D721Med (cell line): ENCODE measurements around the gene COA1.

ENCODE experiments used
- DNase-seq: peaks from one replicate; pipeline ENCODE4 v3.0.0; 2011; ENCODE audit warnings: low spot score; ENCODE audit not compliant: insufficient read length
- FAIRE-seq: peaks from 2 replicates; lab custom pipeline; 2011; peaks lifted over from hg19 to GRCh38; lab: Jason Lieb, UNC
- CTCF ChIP-seq: IDR thresholded peaks from 2 replicates; pipeline ENCODE4 v1.5.1; 2012; ENCODE audit warnings: mild to moderate bottlenecking, control low read depth; ENCODE audit not compliant: insufficient read depth; ENCODE audit errors: missing control alignments

COA1 gene

DNA sequence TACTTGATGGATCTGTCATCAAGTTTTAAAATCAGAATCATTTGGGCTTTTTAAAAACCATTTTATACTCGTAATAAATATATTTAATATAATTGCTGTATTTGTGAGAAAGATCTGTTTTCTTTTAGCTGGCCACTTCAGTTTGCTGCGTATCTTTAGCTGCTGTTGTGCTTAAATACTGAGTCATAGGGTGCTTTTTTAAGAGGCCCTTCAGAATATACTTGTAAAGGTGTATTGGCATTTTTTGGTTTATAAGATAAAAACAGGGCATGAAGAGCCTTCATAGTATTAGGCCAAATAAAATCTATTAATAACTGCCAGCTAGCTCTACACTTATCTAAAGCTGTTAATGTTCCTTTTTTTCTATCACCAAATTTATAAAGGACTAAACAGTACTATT is 102.6 kb downstream of the COA1 start:
- DNase-seq: no peak
- FAIRE-seq: no peak
- no peak for TF ChIP-seq CTCF

- DNase-seq (no peak), FAIRE-seq (no peak)
- TF ChIP-seq CTCF: no peak
Observed at GRCh38 chr7:43625980-43626379, 103.3 kb downstream of the COA1 start.

DNA sequence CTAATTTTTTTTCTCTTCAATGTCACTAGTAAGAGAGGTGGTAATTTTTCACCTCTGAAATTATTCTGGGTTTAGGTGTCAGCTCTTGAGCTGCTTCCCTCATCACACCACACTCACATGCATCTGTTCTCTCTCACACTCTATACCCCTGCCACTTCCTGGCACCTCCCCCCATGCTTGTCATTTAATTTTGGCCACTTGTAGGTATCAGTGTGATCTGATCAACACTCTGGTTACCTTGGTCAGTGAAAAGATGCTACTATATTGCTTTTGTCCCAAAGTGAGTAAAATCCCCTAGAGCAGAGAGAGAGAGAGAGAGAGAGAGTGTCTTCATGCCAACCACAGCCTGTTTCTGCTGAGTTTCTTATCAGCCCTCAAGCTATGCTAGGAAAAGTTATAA is 103.9 kb downstream of the COA1 start:
- no peak for TF ChIP-seq CTCF
- FAIRE-seq: no peak
- no peak for DNase-seq

DNA sequence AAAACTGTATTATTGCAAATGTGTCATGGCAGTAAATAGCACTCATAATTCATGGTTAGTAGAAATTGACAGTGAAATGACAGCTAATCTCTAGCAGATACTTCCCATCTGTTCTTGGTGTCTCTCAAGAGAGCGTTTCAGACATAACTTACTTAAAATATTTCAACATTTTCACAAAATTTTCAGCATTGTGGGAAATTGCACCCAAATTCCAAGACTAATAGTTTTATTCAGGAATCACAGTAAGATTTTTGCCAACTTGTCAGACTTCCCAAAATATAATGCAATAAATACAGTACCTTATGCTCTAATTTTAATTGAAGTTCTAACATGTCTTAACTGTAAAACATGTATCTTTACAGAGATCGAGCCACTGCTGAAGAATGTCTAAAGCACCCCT is 105.2 kb downstream of the COA1 start:
- FAIRE-seq: no peak
- no peak for DNase-seq
- TF ChIP-seq CTCF: no peak

DNA sequence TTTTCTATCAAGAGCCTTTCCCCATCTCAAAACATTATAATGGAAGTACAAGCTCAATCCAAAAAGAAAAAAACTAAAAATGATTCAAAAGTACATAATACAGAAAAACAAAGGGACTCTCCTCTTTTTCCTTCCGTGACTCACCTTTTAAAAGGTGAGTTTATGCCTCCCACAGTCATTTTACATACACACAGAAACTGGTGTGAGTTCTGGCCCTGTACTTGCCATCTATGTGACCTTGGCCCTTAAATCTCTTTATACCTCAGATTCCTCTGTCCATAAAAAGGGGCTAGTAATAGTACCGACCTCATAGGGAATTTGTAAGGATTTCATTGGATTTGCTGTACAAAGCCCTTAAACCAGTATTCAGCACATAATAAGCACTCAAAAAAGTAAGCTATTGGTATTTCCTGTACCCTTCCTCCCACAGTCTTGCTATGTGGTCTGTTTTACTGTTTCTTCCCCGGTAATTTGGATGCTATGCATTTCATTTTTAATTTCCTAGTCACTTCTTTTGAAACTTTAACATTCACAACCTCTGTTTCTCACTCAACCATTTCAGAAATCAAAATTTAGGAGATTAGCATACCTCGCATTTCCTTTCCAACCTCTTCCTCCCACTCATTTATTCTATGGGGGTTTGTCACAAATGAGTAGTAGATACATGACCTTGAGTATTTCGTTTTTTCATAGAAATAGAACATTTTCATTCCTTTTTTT is 107.4 kb downstream of the COA1 start:
- FAIRE-seq: no peak
- DNase-seq: no peak
- TF ChIP-seq CTCF: no peak

GRCh38 chr7:43619213-43620012 is 109.9 kb downstream of the COA1 start:
- no peak for TF ChIP-seq CTCF
- DNase-seq (no peak), FAIRE-seq (peak; percentile 61)

GRCh38 chr7:43618073-43618472 is 111.2 kb downstream of the COA1 start:
- no peak for TF ChIP-seq CTCF
- FAIRE-seq (no peak), DNase-seq (no peak)
